Peyer's patch (tissue), 4 donors: ENCODE data around the gene TTC16.

Experiments used
- POLR2A ChIP-seq, 2 donors: fragments of 450-650 bp; IDR thresholded peaks; one replicate each; pipeline ENCODE4 v1.5.1; 2017; ENCODE audit warnings: antibody characterized with exemption in 2 of 2, mild to moderate bottlenecking in 2 of 2, moderate library complexity in 2 of 2
- TF ChIP-seq, protein P1 (sequence below), 6 experiments: fragments of 450-650 bp in 4 of 6; fragments of 200-600 bp in 2 of 6; sonication (generic) in 1 of 6; IDR thresholded peaks; one replicate each; pipeline ENCODE4 v1.5.1; 2017 to 2019; ENCODE audit warnings: antibody characterized with exemption in 6 of 6, mild to moderate bottlenecking in 3 of 6, moderate library complexity in 1 of 6

DNA sequence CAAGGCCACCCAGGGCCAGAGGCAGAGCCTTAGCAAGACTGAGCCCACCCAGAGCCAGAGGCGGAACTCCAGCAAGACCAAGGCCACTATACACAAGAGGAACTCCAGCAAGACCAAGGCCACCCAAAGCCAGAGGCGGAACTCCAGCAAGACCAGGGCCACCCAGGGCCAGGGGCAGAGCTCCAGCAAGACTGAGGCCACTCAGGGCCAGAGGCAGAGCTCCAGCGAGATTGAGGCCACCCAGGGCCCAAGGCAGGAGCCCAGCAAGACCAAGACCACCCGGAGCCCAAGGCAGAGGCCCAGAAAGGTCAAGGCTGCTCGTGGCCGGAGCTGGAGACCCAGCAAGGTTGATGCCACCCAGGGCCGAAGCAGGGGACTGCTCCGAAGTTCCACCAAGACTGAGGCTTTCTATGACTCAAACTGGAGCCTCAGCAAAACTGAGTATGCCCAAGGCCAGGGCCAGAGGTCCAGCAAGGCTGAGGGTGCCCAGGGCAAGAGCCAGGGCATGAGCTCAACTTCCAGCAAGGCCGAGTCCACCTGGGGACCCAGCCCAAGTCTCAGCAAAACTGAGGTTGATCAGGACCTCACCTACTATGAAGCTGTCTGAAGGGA is 15.0 kb downstream of the TTC16 start:
- TF ChIP-seq, protein P1, sequence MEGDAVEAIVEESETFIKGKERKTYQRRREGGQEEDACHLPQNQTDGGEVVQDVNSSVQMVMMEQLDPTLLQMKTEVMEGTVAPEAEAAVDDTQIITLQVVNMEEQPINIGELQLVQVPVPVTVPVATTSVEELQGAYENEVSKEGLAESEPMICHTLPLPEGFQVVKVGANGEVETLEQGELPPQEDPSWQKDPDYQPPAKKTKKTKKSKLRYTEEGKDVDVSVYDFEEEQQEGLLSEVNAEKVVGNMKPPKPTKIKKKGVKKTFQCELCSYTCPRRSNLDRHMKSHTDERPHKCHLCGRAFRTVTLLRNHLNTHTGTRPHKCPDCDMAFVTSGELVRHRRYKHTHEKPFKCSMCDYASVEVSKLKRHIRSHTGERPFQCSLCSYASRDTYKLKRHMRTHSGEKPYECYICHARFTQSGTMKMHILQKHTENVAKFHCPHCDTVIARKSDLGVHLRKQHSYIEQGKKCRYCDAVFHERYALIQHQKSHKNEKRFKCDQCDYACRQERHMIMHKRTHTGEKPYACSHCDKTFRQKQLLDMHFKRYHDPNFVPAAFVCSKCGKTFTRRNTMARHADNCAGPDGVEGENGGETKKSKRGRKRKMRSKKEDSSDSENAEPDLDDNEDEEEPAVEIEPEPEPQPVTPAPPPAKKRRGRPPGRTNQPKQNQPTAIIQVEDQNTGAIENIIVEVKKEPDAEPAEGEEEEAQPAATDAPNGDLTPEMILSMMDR (IDR thresholded peaks at IDR 0.05) = no peak
- TF ChIP-seq POLR2A (IDR thresholded peaks at IDR 0.05) = no peak
